Measurements from ENCODE around the gene EFCAB11.

EFCAB11 gene

DNA sequence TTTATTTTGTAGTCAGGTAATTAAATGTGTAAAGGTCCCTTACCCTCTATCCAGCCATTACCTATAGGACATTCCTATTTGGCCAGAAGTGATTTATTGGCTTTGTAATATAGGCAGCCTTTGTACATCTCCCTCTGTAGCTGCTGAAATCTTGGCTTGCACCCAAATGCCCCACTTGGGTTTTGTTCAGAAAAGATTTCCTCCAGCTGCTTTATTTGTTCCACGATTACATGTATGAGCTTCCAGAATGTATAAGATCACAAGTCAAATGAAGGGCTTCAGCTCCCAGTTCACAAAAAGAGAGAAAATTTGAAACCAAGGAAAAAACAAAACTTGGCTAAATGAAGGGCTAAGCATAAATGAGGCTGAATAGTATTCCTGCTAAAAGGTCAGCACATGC lies 103.4 kb downstream of the EFCAB11 start:
- DNase-seq (ENCODE audit: low read depth, low spot score): no peak
- Histone ChIP-seq H3K27me3 (ENCODE audit: insufficient read depth, insufficient read length) (no peaks in the 10 kb centered on the region), H3K4me3 (ENCODE audit: insufficient read length, low read depth) (no peak overlapping the region), H3K36me3 (ENCODE audit: insufficient read depth, insufficient read length, low read length) (no peaks in the 10 kb centered on the region), H3K9ac (ENCODE audit: insufficient read length, low read depth) (no peak overlapping the region), H3K4me1 (ENCODE audit: insufficient read depth, insufficient read length) (no peaks in the 10 kb centered on the region), H3K9me3 (ENCODE audit: insufficient read depth, low read length) (no peaks in the 10 kb centered on the region)
- TF ChIP-seq YY1 (IDR thresholded peaks at IDR 0.05; ENCODE audit: insufficient read depth, insufficient read length) (no peak), SUZ12 (IDR thresholded peaks at IDR 0.05; ENCODE audit: extremely low read depth, insufficient read depth, insufficient read length) (no peak), ZNF274 (IDR thresholded peaks at IDR 0.05; ENCODE audit: low read depth, low read length) (no peak)

DNA sequence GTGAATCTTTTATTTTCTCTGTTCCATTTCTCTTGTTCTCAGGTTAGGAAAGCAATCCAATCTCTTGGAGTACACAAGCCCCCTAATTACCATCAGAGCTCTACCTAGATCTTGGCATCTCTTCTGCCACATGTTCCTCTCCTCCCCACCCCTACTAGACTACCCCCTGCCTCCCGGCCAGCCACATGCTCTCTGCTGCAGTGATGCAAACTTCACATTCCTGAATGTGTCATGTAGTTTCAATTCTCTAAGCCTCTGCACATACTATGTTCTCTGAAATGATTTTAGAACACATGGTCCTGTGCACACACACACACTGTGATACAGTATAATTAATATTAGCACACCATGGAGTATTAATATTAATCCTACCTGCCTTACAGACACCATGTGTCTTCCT lies 104.6 kb downstream of the EFCAB11 start:
- no peak for DNase-seq (ENCODE audit: low read depth, low spot score)
- no peak overlapping the region for H3K9ac ChIP-seq (ENCODE audit: insufficient read length, low read depth)

DNA sequence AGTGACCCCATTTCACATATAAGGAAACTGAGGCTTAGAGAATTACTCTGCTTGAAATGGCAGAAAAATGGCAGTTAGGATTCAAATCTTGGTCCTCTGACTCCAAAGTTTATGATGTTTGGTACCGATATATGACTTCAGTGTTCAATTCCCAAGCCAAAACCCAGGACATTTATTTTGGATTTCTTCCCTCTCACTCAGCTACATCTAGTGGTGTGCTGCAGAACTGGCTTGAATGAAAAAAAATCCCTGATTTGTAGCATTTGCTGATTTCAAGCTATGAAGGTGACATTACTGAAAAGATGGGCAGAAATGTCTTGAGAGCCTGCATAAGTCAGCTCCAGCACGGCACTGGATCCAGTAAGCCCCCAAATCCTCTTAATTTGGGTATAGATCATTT lies 106.4 kb downstream of the EFCAB11 start:
- Histone ChIP-seq H3K27me3 (ENCODE audit: insufficient read depth, insufficient read length) (no peaks in the 10 kb centered on the region), H3K9ac (ENCODE audit: insufficient read length, low read depth) (no peak overlapping the region)

More for the DNA sequence above, 104.6 kb downstream of the EFCAB11 start:
- Histone ChIP-seq H3K36me3 (ENCODE audit: insufficient read depth, insufficient read length, low read length) (no peaks in the 10 kb centered on the region), H3K9me3 (ENCODE audit: insufficient read depth, low read length) (no peaks in the 10 kb centered on the region), H3K27me3 (ENCODE audit: insufficient read depth, insufficient read length) (no peaks in the 10 kb centered on the region), H3K4me1 (ENCODE audit: insufficient read depth, insufficient read length) (no peaks in the 10 kb centered on the region), H3K4me3 (ENCODE audit: insufficient read length, low read depth) (no peak overlapping the region)
- TF ChIP-seq ZNF274 (IDR thresholded peaks at IDR 0.05; ENCODE audit: low read depth, low read length) (no peak), YY1 (IDR thresholded peaks at IDR 0.05; ENCODE audit: insufficient read depth, insufficient read length) (no peak), SUZ12 (IDR thresholded peaks at IDR 0.05; ENCODE audit: extremely low read depth, insufficient read depth, insufficient read length) (no peak)

GRCh38 chr14:89845346-89845745 lies 109.2 kb downstream of the EFCAB11 start:
- no peak overlapping the region for H3K9ac ChIP-seq (ENCODE audit: insufficient read length, low read depth)
- H3K4me3 ChIP-seq (ENCODE audit: insufficient read length, low read depth): no peak overlapping the region
- no peaks in the 10 kb centered on the region for H3K27me3 ChIP-seq (ENCODE audit: insufficient read depth, insufficient read length)
- peaks cover 3% of the 10 kb centered on the region for H3K4me1 ChIP-seq (ENCODE audit: insufficient read depth, insufficient read length)
- H3K9me3 ChIP-seq (ENCODE audit: insufficient read depth, low read length): no peaks in the 10 kb centered on the region
- TF ChIP-seq YY1 (IDR thresholded peaks at IDR 0.05; ENCODE audit: insufficient read depth, insufficient read length) (no peak), ZNF274 (IDR thresholded peaks at IDR 0.05; ENCODE audit: low read depth, low read length) (no peak), SUZ12 (IDR thresholded peaks at IDR 0.05; ENCODE audit: extremely low read depth, insufficient read depth, insufficient read length) (no peak)
- no peaks in the 10 kb centered on the region for H3K36me3 ChIP-seq (ENCODE audit: insufficient read depth, insufficient read length, low read length)
- DNase-seq (ENCODE audit: low read depth, low spot score): no peak

More for the DNA sequence above, 106.4 kb downstream of the EFCAB11 start:
- no peak for DNase-seq (ENCODE audit: low read depth, low spot score)
- Histone ChIP-seq H3K4me1 (ENCODE audit: insufficient read depth, insufficient read length) (peaks cover 3% of the 10 kb centered on the region), H3K9me3 (ENCODE audit: insufficient read depth, low read length) (no peaks in the 10 kb centered on the region), H3K36me3 (ENCODE audit: insufficient read depth, insufficient read length, low read length) (no peaks in the 10 kb centered on the region), H3K4me3 (ENCODE audit: insufficient read length, low read depth) (no peak overlapping the region)
- TF ChIP-seq SUZ12 (IDR thresholded peaks at IDR 0.05; ENCODE audit: extremely low read depth, insufficient read depth, insufficient read length): no peak
- no peak for TF ChIP-seq YY1 (IDR thresholded peaks at IDR 0.05; ENCODE audit: insufficient read depth, insufficient read length)
- no peak for TF ChIP-seq ZNF274 (IDR thresholded peaks at IDR 0.05; ENCODE audit: low read depth, low read length)

DNA sequence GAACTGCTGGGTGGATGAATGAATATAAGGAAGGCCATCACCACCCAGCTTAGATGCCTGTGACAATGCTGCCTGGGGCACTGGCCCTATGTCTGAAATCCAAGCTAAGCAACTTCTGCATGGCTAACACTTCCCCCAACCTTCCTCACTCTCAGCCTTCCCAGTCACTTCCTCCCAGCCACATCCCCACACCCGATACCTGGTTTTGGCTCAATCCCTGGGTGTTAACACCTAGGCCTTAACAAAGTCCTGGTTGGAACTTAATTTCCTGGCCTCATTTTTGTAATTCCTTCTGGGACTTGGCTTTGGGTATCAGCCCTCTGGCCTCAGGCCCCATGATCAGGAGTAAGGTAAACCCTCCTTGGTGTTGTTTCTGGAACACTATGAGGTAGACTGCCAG lies 110.0 kb downstream of the EFCAB11 start:
- no peak overlapping the region for H3K4me3 ChIP-seq (ENCODE audit: insufficient read length, low read depth)
- TF ChIP-seq YY1 (IDR thresholded peaks at IDR 0.05; ENCODE audit: insufficient read depth, insufficient read length): no peak
- no peak for TF ChIP-seq SUZ12 (IDR thresholded peaks at IDR 0.05; ENCODE audit: extremely low read depth, insufficient read depth, insufficient read length)
- no peak for TF ChIP-seq ZNF274 (IDR thresholded peaks at IDR 0.05; ENCODE audit: low read depth, low read length)
- H3K4me1 ChIP-seq (ENCODE audit: insufficient read depth, insufficient read length): peaks cover 3% of the 10 kb centered on the region
- H3K36me3 ChIP-seq (ENCODE audit: insufficient read depth, insufficient read length, low read length): no peaks in the 10 kb centered on the region
- H3K9me3 ChIP-seq (ENCODE audit: insufficient read depth, low read length): no peaks in the 10 kb centered on the region
- no peak overlapping the region for H3K9ac ChIP-seq (ENCODE audit: insufficient read length, low read depth)
- no peaks in the 10 kb centered on the region for H3K27me3 ChIP-seq (ENCODE audit: insufficient read depth, insufficient read length)
- no peak for DNase-seq (ENCODE audit: low read depth, low spot score)

DNA sequence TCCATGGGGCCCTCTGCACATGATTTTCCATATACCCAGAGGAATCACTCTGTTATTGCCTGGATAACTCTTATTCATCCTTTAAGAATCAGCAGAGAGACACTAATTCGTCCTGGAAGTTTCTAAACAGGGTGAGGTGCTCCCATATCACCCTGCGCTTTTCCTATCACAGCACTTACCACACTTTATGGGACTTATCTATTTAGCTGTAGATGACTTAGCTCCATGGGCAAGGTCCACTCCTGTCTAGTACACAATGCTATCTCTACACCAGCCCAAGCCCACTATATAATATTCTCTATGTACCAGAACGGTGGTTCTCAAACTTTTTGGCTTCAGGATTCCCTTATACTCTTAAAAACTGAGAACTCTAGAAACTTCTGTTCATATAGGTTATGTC lies 111.7 kb downstream of the EFCAB11 start:
- TF ChIP-seq YY1 (IDR thresholded peaks at IDR 0.05; ENCODE audit: insufficient read depth, insufficient read length) (no peak), ZNF274 (IDR thresholded peaks at IDR 0.05; ENCODE audit: low read depth, low read length) (no peak), SUZ12 (IDR thresholded peaks at IDR 0.05; ENCODE audit: extremely low read depth, insufficient read depth, insufficient read length) (no peak)
- Histone ChIP-seq H3K27me3 (ENCODE audit: insufficient read depth, insufficient read length) (no peaks in the 10 kb centered on the region), H3K4me1 (ENCODE audit: insufficient read depth, insufficient read length) (peaks cover 3% of the 10 kb centered on the region), H3K9me3 (ENCODE audit: insufficient read depth, low read length) (no peaks in the 10 kb centered on the region), H3K9ac (ENCODE audit: insufficient read length, low read depth) (no peak overlapping the region), H3K4me3 (ENCODE audit: insufficient read length, low read depth) (no peak overlapping the region), H3K36me3 (ENCODE audit: insufficient read depth, insufficient read length, low read length) (no peaks in the 10 kb centered on the region)
- DNase-seq (ENCODE audit: low read depth, low spot score): no peak

DNA sequence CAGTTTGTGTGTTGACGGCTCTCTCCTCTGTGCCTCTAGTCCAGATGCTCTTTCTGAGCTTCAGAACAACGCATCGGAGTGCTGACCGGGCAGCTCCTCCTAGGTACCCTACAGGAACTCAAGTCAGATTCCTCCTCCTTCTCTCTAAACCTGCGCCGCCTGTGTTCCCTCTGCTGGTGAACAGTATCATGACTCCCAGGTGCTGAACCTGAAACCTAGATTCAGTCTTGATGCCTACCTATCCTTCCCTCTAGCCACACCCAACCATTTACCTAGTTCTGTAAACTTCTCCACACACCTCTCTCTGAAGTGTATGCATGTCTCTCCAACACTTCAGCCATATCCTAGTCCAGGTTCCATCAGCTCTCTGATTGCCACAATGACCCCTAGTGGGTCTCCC lies 112.7 kb downstream of the EFCAB11 start:
- peaks cover 3% of the 10 kb centered on the region for H3K4me1 ChIP-seq (ENCODE audit: insufficient read depth, insufficient read length)
- no peaks in the 10 kb centered on the region for H3K36me3 ChIP-seq (ENCODE audit: insufficient read depth, insufficient read length, low read length)
- H3K9ac ChIP-seq (ENCODE audit: insufficient read length, low read depth): no peak overlapping the region
- no peaks in the 10 kb centered on the region for H3K27me3 ChIP-seq (ENCODE audit: insufficient read depth, insufficient read length)
- TF ChIP-seq SUZ12 (IDR thresholded peaks at IDR 0.05; ENCODE audit: extremely low read depth, insufficient read depth, insufficient read length) (no peak), YY1 (IDR thresholded peaks at IDR 0.05; ENCODE audit: insufficient read depth, insufficient read length) (no peak), ZNF274 (IDR thresholded peaks at IDR 0.05; ENCODE audit: low read depth, low read length) (no peak)
- no peak for DNase-seq (ENCODE audit: low read depth, low spot score)
- no peaks in the 10 kb centered on the region for H3K9me3 ChIP-seq (ENCODE audit: insufficient read depth, low read length)
- H3K4me3 ChIP-seq (ENCODE audit: insufficient read length, low read depth): no peak overlapping the region
